Measurements from ENCODE around the gene NHP2. TPM values are rescaled to one million over a fixed set of nuclear protein-coding genes. Genes with fewer than 3 reads are reported as not detected.

The NHP2 gene
- total and polyA plus RNA-seq, 10 of the 15 experiments (the other 5 are each of a cell fraction or from before 2014, with no cell fraction given), result 39.2 to 513 (median 198) TPM

DNA sequence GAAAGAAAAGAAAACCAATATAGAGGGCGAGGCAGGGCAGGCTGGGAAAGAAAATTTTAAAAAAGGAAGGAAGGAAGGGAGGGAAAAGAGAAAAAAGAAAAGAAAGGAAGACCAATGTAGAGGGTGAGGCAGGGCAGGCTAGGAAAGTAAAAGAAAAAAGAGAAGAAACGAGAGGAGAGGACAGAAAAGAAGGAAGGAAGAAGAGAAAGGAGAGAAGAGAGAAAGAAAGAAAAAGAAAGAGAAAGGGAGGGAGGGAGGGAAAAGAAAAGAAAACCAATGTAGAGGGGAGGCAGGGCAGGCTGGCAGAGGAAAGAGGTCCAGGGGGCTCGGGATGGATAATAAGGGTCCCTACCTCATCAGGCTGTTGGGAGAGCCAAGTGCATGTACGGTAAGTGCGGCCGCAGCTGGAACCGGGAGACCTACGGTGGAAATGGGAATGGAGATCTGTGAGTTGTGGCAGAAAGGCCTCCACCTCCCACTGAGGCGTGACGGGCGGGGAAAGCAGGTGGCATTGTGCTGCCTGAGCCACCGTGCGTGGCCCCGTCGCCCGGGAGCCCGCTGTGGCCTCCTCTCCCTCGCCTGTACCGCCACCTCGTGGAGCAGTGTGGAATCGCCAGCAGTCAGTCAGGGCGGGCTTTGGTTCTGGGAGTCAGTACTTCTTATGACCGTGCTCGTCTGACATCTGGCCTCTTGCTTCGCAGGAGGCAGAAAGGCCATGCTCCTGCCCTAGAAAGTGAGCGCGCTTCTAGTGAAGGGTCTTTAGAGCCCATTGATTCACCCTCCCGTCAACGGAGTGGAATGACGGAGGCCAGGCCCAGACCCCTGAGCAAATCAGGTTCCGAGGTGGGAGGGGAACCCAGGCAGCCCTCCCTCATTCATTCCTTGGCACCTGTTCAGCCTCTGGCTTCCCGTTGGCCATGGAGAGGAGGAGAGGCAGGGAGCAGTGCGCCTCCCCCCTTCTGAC lies 10.4 kb upstream of the NHP2 start (continued):
- TF ChIP-seq, protein P1, sequence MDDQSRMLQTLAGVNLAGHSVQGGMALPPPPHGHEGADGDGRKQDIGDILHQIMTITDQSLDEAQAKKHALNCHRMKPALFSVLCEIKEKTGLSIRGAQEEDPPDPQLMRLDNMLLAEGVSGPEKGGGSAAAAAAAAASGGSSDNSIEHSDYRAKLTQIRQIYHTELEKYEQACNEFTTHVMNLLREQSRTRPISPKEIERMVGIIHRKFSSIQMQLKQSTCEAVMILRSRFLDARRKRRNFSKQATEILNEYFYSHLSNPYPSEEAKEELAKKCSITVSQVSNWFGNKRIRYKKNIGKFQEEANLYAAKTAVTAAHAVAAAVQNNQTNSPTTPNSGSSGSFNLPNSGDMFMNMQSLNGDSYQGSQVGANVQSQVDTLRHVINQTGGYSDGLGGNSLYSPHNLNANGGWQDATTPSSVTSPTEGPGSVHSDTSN (IDR thresholded peaks at IDR 0.05; ENCODE audit: insufficient replicate concordance, low read depth, low read length), result peak; percentile 29
- TF ChIP-seq CREB1 (IDR thresholded peaks at IDR 0.05; ENCODE audit: low read depth), result no peak
- TF ChIP-seq CBX3 (IDR thresholded peaks at IDR 0.05; ENCODE audit: borderline replicate concordance, low read depth), result no peak
- TF ChIP-seq MTA3 (IDR thresholded peaks at IDR 0.05; ENCODE audit: borderline replicate concordance, low read length), result no peak
- no peak for TF ChIP-seq ZBED1 (IDR thresholded peaks at IDR 0.05; ENCODE audit: borderline replicate concordance)
- no peak for TF ChIP-seq WRNIP1 (IDR thresholded peaks at IDR 0.05; ENCODE audit: borderline replicate concordance, low read depth, low read length)
- no peak for TF ChIP-seq NFXL1 (IDR thresholded peaks at IDR 0.05; ENCODE audit: borderline replicate concordance)
- TF ChIP-seq SRF (IDR thresholded peaks at IDR 0.05; ENCODE audit: low read depth in 2 of 2, low read length in 2 of 2), result no peak
- peak; percentile 52; the same call in 1 of the 3 replicates for TF ChIP-seq POU2F2 (IDR thresholded peaks at IDR 0.05; ENCODE audit: borderline replicate concordance, low read depth, low read length)
- no peak for TF ChIP-seq EP300 (IDR thresholded peaks at IDR 0.05; ENCODE audit: borderline replicate concordance in 1 of 2, control insufficient read depth in 1 of 2, low read depth in 2 of 2, low read length in 2 of 2)
- peak; percentile 87; the same call in 1 of the 2 replicates for TF ChIP-seq TCF3 (IDR thresholded peaks at IDR 0.05; ENCODE audit: borderline replicate concordance, insufficient read depth, low read depth, low read length)
- no peak for TF ChIP-seq NFYB (IDR thresholded peaks at IDR 0.05; ENCODE audit: insufficient read depth, low read depth, low read length)
- peak; percentile 59; the same call in 1 of the 2 replicates for TF ChIP-seq YY1 (IDR thresholded peaks at IDR 0.05; ENCODE audit: low read depth, low read length)
- no peak for TF ChIP-seq GABPA (IDR thresholded peaks at IDR 0.05; ENCODE audit: low read depth)
- TF ChIP-seq IKZF2 (IDR thresholded peaks at IDR 0.05), result no peak
- TF ChIP-seq ZNF24 (IDR thresholded peaks at IDR 0.05), result no peak
- TF ChIP-seq PML (IDR thresholded peaks at IDR 0.05; ENCODE audit: low read length), result no peak
- peak; percentile 42 to 58; a peak in 2 of 4 replicates for TF ChIP-seq BHLHE40 (IDR thresholded peaks at IDR 0.05; ENCODE audit: borderline replicate concordance in 1 of 2, low read depth in 2 of 2, low read length in 1 of 2)
- TF ChIP-seq, protein P2, sequence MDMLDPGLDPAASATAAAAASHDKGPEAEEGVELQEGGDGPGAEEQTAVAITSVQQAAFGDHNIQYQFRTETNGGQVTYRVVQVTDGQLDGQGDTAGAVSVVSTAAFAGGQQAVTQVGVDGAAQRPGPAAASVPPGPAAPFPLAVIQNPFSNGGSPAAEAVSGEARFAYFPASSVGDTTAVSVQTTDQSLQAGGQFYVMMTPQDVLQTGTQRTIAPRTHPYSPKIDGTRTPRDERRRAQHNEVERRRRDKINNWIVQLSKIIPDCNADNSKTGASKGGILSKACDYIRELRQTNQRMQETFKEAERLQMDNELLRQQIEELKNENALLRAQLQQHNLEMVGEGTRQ (IDR thresholded peaks at IDR 0.05; ENCODE audit: borderline replicate concordance, low read depth, low read length), result no peak
- no peak for TF ChIP-seq NR2C2 (IDR thresholded peaks at IDR 0.05; ENCODE audit: borderline replicate concordance, control insufficient read depth, insufficient read length, low read depth)
- TF ChIP-seq, protein P3, sequence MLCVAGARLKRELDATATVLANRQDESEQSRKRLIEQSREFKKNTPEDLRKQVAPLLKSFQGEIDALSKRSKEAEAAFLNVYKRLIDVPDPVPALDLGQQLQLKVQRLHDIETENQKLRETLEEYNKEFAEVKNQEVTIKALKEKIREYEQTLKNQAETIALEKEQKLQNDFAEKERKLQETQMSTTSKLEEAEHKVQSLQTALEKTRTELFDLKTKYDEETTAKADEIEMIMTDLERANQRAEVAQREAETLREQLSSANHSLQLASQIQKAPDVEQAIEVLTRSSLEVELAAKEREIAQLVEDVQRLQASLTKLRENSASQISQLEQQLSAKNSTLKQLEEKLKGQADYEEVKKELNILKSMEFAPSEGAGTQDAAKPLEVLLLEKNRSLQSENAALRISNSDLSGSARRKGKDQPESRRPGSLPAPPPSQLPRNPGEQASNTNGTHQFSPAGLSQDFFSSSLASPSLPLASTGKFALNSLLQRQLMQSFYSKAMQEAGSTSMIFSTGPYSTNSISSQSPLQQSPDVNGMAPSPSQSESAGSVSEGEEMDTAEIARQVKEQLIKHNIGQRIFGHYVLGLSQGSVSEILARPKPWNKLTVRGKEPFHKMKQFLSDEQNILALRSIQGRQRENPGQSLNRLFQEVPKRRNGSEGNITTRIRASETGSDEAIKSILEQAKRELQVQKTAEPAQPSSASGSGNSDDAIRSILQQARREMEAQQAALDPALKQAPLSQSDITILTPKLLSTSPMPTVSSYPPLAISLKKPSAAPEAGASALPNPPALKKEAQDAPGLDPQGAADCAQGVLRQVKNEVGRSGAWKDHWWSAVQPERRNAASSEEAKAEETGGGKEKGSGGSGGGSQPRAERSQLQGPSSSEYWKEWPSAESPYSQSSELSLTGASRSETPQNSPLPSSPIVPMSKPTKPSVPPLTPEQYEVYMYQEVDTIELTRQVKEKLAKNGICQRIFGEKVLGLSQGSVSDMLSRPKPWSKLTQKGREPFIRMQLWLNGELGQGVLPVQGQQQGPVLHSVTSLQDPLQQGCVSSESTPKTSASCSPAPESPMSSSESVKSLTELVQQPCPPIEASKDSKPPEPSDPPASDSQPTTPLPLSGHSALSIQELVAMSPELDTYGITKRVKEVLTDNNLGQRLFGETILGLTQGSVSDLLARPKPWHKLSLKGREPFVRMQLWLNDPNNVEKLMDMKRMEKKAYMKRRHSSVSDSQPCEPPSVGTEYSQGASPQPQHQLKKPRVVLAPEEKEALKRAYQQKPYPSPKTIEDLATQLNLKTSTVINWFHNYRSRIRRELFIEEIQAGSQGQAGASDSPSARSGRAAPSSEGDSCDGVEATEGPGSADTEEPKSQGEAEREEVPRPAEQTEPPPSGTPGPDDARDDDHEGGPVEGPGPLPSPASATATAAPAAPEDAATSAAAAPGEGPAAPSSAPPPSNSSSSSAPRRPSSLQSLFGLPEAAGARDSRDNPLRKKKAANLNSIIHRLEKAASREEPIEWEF (IDR thresholded peaks at IDR 0.05; ENCODE audit: insufficient replicate concordance, low read depth, low read length), result no peak
- TF ChIP-seq MEF2B (IDR thresholded peaks at IDR 0.05; ENCODE audit: partially characterized antibody, poor library complexity, severe bottlenecking), result no peak
